SK-N-SH (cell line): ENCODE data around the gene LIN28B.

ENCODE experiments used
- TAF1 ChIP-seq: IDR thresholded peaks from 2 replicates; pipeline ENCODE4 v1.6.1; 2012; ENCODE audit warnings: low read depth, mild to moderate bottlenecking, low read length, moderate library complexity, borderline replicate concordance
- TEAD4 ChIP-seq: IDR thresholded peaks from 2 replicates; pipeline ENCODE4 v1.4.0; 2012; ENCODE audit warnings: mild to moderate bottlenecking, borderline replicate concordance; ENCODE audit not compliant: insufficient read depth
- TF ChIP-seq, protein P1 (sequence below): fragments of 200-600 bp; sonication (generic); IDR thresholded peaks from 2 replicates; pipeline ENCODE4 v1.6.1; 2017; ENCODE audit warnings: antibody characterized with exemption, mild to moderate bottlenecking, moderate library complexity

DNA sequence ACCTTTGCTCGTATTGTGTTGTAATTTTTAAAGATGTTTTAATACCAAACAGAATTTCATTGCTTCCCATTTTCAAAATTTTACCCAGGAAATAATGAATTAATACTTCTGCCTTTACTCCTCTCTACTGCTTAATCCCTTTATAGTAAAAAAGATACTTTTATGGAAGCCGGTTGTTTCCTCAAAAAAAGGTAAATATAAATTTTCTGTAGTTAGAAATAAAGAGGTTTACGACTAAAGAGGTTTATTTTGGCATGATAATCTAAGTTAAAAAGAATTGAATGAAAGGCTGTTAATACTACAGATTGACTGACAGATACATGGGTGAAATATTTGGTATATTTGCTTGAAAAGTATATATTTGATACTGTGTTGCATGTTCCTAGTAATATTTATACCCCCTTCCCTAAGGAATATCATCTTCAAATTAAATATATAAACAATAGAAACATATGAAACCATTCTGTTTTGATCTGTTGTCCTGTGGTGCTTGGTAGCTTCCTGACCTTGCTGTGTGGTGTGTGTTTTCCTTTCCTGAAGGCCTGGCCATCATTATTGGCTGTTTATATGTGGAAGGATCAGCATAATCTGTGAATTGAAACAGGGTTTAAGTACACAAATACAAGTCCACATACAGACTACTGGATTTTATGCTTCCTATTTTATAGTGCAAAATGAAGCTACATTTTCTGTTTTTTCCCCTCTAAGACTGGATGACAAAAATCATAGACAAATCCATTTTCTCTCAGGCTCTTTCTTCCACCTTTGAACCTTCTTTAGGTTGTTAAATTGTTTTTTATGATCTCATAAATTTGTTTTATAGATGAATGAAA is 2.3 kb downstream of the LIN28B start:
- TF ChIP-seq TEAD4 (no peak), TAF1 (no peak)
- TF ChIP-seq, protein P1, sequence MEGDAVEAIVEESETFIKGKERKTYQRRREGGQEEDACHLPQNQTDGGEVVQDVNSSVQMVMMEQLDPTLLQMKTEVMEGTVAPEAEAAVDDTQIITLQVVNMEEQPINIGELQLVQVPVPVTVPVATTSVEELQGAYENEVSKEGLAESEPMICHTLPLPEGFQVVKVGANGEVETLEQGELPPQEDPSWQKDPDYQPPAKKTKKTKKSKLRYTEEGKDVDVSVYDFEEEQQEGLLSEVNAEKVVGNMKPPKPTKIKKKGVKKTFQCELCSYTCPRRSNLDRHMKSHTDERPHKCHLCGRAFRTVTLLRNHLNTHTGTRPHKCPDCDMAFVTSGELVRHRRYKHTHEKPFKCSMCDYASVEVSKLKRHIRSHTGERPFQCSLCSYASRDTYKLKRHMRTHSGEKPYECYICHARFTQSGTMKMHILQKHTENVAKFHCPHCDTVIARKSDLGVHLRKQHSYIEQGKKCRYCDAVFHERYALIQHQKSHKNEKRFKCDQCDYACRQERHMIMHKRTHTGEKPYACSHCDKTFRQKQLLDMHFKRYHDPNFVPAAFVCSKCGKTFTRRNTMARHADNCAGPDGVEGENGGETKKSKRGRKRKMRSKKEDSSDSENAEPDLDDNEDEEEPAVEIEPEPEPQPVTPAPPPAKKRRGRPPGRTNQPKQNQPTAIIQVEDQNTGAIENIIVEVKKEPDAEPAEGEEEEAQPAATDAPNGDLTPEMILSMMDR = no peak
